SU-DHL-6 (cell line): Measurements from ENCODE around the gene MUC6.

ENCODE experiments used
- H2AFZ ChIP-seq: fragments of 200-600 bp; sonication (generic); 2 replicates; pipeline ENCODE4 v1.6.1; 2014; ENCODE audit warnings: low read depth, mild to moderate bottlenecking, moderate library complexity, mixed read lengths, antibody characterized with exemption, low read length; ENCODE audit not compliant: severe bottlenecking
- H3F3A ChIP-seq: fragments of 200-600 bp; shearing (Covaris generic); 2 replicates; pipeline ENCODE4 v1.6.0; 2016; ENCODE audit warnings: antibody characterized with exemption, mild to moderate bottlenecking; ENCODE audit not compliant: insufficient read depth
- H3K27ac ChIP-seq: fragments of 200-600 bp; sonication (generic); 2 replicates; pipeline ENCODE4 v1.5.1; 2016; ENCODE audit warnings: low read depth, mild to moderate bottlenecking, low read length, moderate library complexity, mixed read lengths
- H3K27me3 ChIP-seq: fragments of 200-600 bp; sonication (generic), shearing (Covaris generic); 2 replicates; pipeline ENCODE4 v1.6.0; 2014; ENCODE audit warnings: mild to moderate bottlenecking, low read length
- H3K36me3 ChIP-seq: fragments of 200-600 bp; sonication (generic); 2 replicates; pipeline ENCODE4 v1.6.1; 2014; ENCODE audit warnings: mild to moderate bottlenecking, low read length, mixed read lengths
- H3K4me2 ChIP-seq: fragments of 300-600, 200-600 bp; shearing (Covaris generic), sonication (generic); 2 replicates; pipeline ENCODE4 v1.6.0; 2014; ENCODE audit warnings: low read length, low read depth, mild to moderate bottlenecking; ENCODE audit not compliant: poor library complexity, severe bottlenecking
- H3K4me3 ChIP-seq: fragments of 200-600 bp; sonication (generic); 2 replicates; pipeline ENCODE4 v1.5.1; 2014; ENCODE audit warnings: antibody characterized with exemption, low read length, mild to moderate bottlenecking, mixed read lengths; ENCODE audit not compliant: insufficient read depth, poor library complexity, severe bottlenecking
- H3K79me2 ChIP-seq: fragments of 200-600 bp; sonication (generic); 2 replicates; pipeline ENCODE4 v1.6.1; 2014; ENCODE audit warnings: mild to moderate bottlenecking, low read length, moderate library complexity; ENCODE audit not compliant: insufficient read depth
- H3K9ac ChIP-seq: fragments of 200-600 bp; sonication (generic); 2 replicates; pipeline ENCODE4 v1.7.0; 2014; ENCODE audit warnings: mild to moderate bottlenecking, low read length
- H3K9me2 ChIP-seq: fragments of 200-600 bp; sonication (generic); replicated peaks from 2 replicates; pipeline ENCODE4 v1.6.1; 2014; ENCODE audit warnings: low read length; ENCODE audit not compliant: insufficient read depth
- H3K9me3 ChIP-seq: fragments of 200-600 bp; sonication (generic); 2 replicates; pipeline ENCODE4 v1.6.1; 2014; ENCODE audit warnings: low read length, mixed read lengths; ENCODE audit not compliant: insufficient read depth
- H4K20me1 ChIP-seq: fragments of 200-600 bp; sonication (generic); 2 replicates; pipeline ENCODE4 v1.6.1; 2014; ENCODE audit warnings: low read depth, mild to moderate bottlenecking, antibody characterized with exemption, low read length, moderate library complexity, mixed read lengths
- EZH2phosphoT487 ChIP-seq: fragments of 200-600 bp; sonication (generic), shearing (Covaris generic); conservative IDR thresholded peaks from 2 replicates; pipeline ENCODE4 v1.6.1; 2018; ENCODE audit warnings: mild to moderate bottlenecking, antibody characterized with exemption, low read length, moderate library complexity, mixed read lengths
- TF ChIP-seq, protein P1 (sequence below): fragments of 200-600 bp; sonication (generic); IDR thresholded peaks from one replicate; pipeline ENCODE4 v1.5.1; 2017; ENCODE audit warnings: antibody characterized with exemption, mild to moderate bottlenecking, low read length, moderate library complexity; ENCODE audit not compliant: insufficient read depth, poor library complexity, severe bottlenecking

The MUC6 gene

GRCh38 chr11:1053121-1053901 is 16.8 kb upstream of the MUC6 start:
- H3K9me3 ChIP-seq: no peaks in the 10 kb centered on the region
- no peaks in the 10 kb centered on the region for H3K27me3 ChIP-seq
- H3K36me3 ChIP-seq: no peaks in the 10 kb centered on the region
- no peak overlapping the region for H3K4me3 ChIP-seq
- no peaks in the 10 kb centered on the region for H3K79me2 ChIP-seq
- H4K20me1 ChIP-seq: no peaks in the 10 kb centered on the region
- no peak for TF ChIP-seq EZH2phosphoT487
- TF ChIP-seq, protein P1, sequence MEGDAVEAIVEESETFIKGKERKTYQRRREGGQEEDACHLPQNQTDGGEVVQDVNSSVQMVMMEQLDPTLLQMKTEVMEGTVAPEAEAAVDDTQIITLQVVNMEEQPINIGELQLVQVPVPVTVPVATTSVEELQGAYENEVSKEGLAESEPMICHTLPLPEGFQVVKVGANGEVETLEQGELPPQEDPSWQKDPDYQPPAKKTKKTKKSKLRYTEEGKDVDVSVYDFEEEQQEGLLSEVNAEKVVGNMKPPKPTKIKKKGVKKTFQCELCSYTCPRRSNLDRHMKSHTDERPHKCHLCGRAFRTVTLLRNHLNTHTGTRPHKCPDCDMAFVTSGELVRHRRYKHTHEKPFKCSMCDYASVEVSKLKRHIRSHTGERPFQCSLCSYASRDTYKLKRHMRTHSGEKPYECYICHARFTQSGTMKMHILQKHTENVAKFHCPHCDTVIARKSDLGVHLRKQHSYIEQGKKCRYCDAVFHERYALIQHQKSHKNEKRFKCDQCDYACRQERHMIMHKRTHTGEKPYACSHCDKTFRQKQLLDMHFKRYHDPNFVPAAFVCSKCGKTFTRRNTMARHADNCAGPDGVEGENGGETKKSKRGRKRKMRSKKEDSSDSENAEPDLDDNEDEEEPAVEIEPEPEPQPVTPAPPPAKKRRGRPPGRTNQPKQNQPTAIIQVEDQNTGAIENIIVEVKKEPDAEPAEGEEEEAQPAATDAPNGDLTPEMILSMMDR: no peak
- H2AFZ ChIP-seq: no peak overlapping the region
- H3F3A ChIP-seq: no peaks in the 10 kb centered on the region
- no peak overlapping the region for H3K9ac ChIP-seq
- no peak overlapping the region for H3K4me2 ChIP-seq
- H3K9me2 ChIP-seq: no peaks in the 10 kb centered on the region
- no peak overlapping the region for H3K27ac ChIP-seq

GRCh38 chr11:1052133-1053011 is 15.9 kb upstream of the MUC6 start:
- no peak for TF ChIP-seq EZH2phosphoT487
- TF ChIP-seq, protein P1: no peak
- Histone ChIP-seq H3K4me2 (no peak overlapping the region), H2AFZ (no peak overlapping the region), H3K27ac (no peak overlapping the region), H3K36me3 (no peaks in the 10 kb centered on the region), H3K9me2 (no peaks in the 10 kb centered on the region), H3K79me2 (no peaks in the 10 kb centered on the region), H3K9me3 (no peaks in the 10 kb centered on the region), H4K20me1 (no peaks in the 10 kb centered on the region), H3F3A (no peaks in the 10 kb centered on the region), H3K4me3 (no peak overlapping the region), H3K27me3 (no peaks in the 10 kb centered on the region), H3K9ac (no peak overlapping the region)

GRCh38 chr11:1051356-1052132 is 15.0 kb upstream of the MUC6 start:
- no peak overlapping the region for H3K4me2 ChIP-seq
- TF ChIP-seq EZH2phosphoT487: no peak
- TF ChIP-seq, protein P1: no peak
- H3K4me3 ChIP-seq: no peak overlapping the region

More at GRCh38 chr11:1051356-1052132, 15.0 kb upstream of the MUC6 start:
- no peak overlapping the region for H3K27ac ChIP-seq
- H3K27me3 ChIP-seq: no peaks in the 10 kb centered on the region
- H3F3A ChIP-seq: no peaks in the 10 kb centered on the region
- no peaks in the 10 kb centered on the region for H3K9me3 ChIP-seq
- H3K79me2 ChIP-seq: no peaks in the 10 kb centered on the region
- no peaks in the 10 kb centered on the region for H4K20me1 ChIP-seq
- H2AFZ ChIP-seq: no peak overlapping the region
- no peaks in the 10 kb centered on the region for H3K9me2 ChIP-seq
- H3K36me3 ChIP-seq: no peaks in the 10 kb centered on the region
- H3K9ac ChIP-seq: no peak overlapping the region
